Measurements from ENCODE around the gene NOS1AP.

Gene NOS1AP

GRCh38 chr1:162383516-162383915 is 314.0 kb downstream of the NOS1AP start:
- H3K27ac ChIP-seq (ENCODE audit: low read depth, low read length) = no peak overlapping the region
- no peaks in the 10 kb centered on the region for H3K4me1 ChIP-seq (ENCODE audit: control insufficient read depth, low read length)
- H3K36me3 ChIP-seq (ENCODE audit: control insufficient read depth, low read length) = no peaks in the 10 kb centered on the region
- no peaks in the 10 kb centered on the region for H3K27me3 ChIP-seq (ENCODE audit: control insufficient read depth, low read length)
- no peak for TF ChIP-seq EZH2phosphoT487 (IDR thresholded peaks at IDR 0.05; ENCODE audit: borderline replicate concordance, low read length)
- TF ChIP-seq, protein P1, sequence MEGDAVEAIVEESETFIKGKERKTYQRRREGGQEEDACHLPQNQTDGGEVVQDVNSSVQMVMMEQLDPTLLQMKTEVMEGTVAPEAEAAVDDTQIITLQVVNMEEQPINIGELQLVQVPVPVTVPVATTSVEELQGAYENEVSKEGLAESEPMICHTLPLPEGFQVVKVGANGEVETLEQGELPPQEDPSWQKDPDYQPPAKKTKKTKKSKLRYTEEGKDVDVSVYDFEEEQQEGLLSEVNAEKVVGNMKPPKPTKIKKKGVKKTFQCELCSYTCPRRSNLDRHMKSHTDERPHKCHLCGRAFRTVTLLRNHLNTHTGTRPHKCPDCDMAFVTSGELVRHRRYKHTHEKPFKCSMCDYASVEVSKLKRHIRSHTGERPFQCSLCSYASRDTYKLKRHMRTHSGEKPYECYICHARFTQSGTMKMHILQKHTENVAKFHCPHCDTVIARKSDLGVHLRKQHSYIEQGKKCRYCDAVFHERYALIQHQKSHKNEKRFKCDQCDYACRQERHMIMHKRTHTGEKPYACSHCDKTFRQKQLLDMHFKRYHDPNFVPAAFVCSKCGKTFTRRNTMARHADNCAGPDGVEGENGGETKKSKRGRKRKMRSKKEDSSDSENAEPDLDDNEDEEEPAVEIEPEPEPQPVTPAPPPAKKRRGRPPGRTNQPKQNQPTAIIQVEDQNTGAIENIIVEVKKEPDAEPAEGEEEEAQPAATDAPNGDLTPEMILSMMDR (IDR thresholded peaks at IDR 0.05; ENCODE audit: low read depth, low read length, poor library complexity, severe bottlenecking) = no peak
- H3K9me2 ChIP-seq (replicated peaks; ENCODE audit: control insufficient read depth, low read length) = no peaks in the 10 kb centered on the region
- no peak overlapping the region for H3K4me2 ChIP-seq (ENCODE audit: low read length)
- H4K20me1 ChIP-seq (ENCODE audit: control insufficient read depth, insufficient read depth, low read depth, low read length) = no peaks in the 10 kb centered on the region
- no peaks in the 10 kb centered on the region for H3K9me3 ChIP-seq (ENCODE audit: control insufficient read depth, insufficient read depth, low read length)
- H3K4me3 ChIP-seq (ENCODE audit: low read length) = no peak overlapping the region
- H3K79me2 ChIP-seq (ENCODE audit: control insufficient read depth, low read length) = no peaks in the 10 kb centered on the region
- H3F3A ChIP-seq (ENCODE audit: control insufficient read depth, insufficient read depth) = no peaks in the 10 kb centered on the region

- H3K9me3 ChIP-seq (ENCODE audit: control insufficient read depth, insufficient read depth, low read length) = no peaks in the 10 kb centered on the region
- H3K79me2 ChIP-seq (ENCODE audit: control insufficient read depth, low read length) = no peaks in the 10 kb centered on the region
- no peak for TF ChIP-seq EZH2phosphoT487 (IDR thresholded peaks at IDR 0.05; ENCODE audit: borderline replicate concordance, low read length)
- TF ChIP-seq, protein P1 (IDR thresholded peaks at IDR 0.05; ENCODE audit: low read depth, low read length, poor library complexity, severe bottlenecking) = no peak
- H3K27ac ChIP-seq (ENCODE audit: low read depth, low read length) = no peak overlapping the region
- no peaks in the 10 kb centered on the region for H3K27me3 ChIP-seq (ENCODE audit: control insufficient read depth, low read length)
- H3K9me2 ChIP-seq (replicated peaks; ENCODE audit: control insufficient read depth, low read length) = no peaks in the 10 kb centered on the region
- no peaks in the 10 kb centered on the region for H3K4me1 ChIP-seq (ENCODE audit: control insufficient read depth, low read length)
- no peak overlapping the region for H3K4me3 ChIP-seq (ENCODE audit: low read length)
- no peak overlapping the region for H3K4me2 ChIP-seq (ENCODE audit: low read length)
- H3K36me3 ChIP-seq (ENCODE audit: control insufficient read depth, low read length) = no peaks in the 10 kb centered on the region
- no peaks in the 10 kb centered on the region for H3F3A ChIP-seq (ENCODE audit: control insufficient read depth, insufficient read depth)
- H4K20me1 ChIP-seq (ENCODE audit: control insufficient read depth, insufficient read depth, low read depth, low read length) = no peaks in the 10 kb centered on the region
Measured at GRCh38 chr1:162384116-162384515, 314.6 kb downstream of the NOS1AP start.

- Histone ChIP-seq H3K27ac (ENCODE audit: low read depth, low read length) (no peak overlapping the region), H3K4me2 (ENCODE audit: low read length) (no peak overlapping the region), H3K79me2 (ENCODE audit: control insufficient read depth, low read length) (no peaks in the 10 kb centered on the region), H3K4me3 (ENCODE audit: low read length) (no peak overlapping the region), H3K36me3 (ENCODE audit: control insufficient read depth, low read length) (no peaks in the 10 kb centered on the region), H3K9me2 (replicated peaks; ENCODE audit: control insufficient read depth, low read length) (no peaks in the 10 kb centered on the region), H3K9me3 (ENCODE audit: control insufficient read depth, insufficient read depth, low read length) (no peaks in the 10 kb centered on the region), H3K4me1 (ENCODE audit: control insufficient read depth, low read length) (no peaks in the 10 kb centered on the region), H3K27me3 (ENCODE audit: control insufficient read depth, low read length) (peaks cover 3% of the 10 kb centered on the region; the same call in 1 of the 2 replicates), H4K20me1 (ENCODE audit: control insufficient read depth, insufficient read depth, low read depth, low read length) (no peaks in the 10 kb centered on the region), H3F3A (ENCODE audit: control insufficient read depth, insufficient read depth) (no peaks in the 10 kb centered on the region)
- TF ChIP-seq, protein P1 (IDR thresholded peaks at IDR 0.05; ENCODE audit: low read depth, low read length, poor library complexity, severe bottlenecking) = no peak
- no peak for TF ChIP-seq EZH2phosphoT487 (IDR thresholded peaks at IDR 0.05; ENCODE audit: borderline replicate concordance, low read length)
Measured at GRCh38 chr1:162384601-162385279, 315.2 kb downstream of the NOS1AP start.

All from DOHH2 (cell line).